Dermis blood vessel endothelial cell (primary cell): ENCODE results near the gene HOXB4. TPM values are rescaled to one million over a fixed set of nuclear protein-coding genes. Genes with fewer than 3 reads are reported as not detected.
A peak's percentile ranks its signal among the peaks of the same experiment; 100 is the strongest.

Experiments
- DNase-seq: peaks from one replicate; pipeline ENCODE4 v3.0.0; 2010
- total RNA-seq: library from RNA; depleted of rRNA; stranded (reverse); fragments of >200 nt; gene quantifications from 2 replicates; pipeline ENCODE4 v1.2.3, GENCODE V29; 2014

HOXB4 gene
- total RNA-seq, 1 donor from 2014 or later, result 3.2 TPM

DNA sequence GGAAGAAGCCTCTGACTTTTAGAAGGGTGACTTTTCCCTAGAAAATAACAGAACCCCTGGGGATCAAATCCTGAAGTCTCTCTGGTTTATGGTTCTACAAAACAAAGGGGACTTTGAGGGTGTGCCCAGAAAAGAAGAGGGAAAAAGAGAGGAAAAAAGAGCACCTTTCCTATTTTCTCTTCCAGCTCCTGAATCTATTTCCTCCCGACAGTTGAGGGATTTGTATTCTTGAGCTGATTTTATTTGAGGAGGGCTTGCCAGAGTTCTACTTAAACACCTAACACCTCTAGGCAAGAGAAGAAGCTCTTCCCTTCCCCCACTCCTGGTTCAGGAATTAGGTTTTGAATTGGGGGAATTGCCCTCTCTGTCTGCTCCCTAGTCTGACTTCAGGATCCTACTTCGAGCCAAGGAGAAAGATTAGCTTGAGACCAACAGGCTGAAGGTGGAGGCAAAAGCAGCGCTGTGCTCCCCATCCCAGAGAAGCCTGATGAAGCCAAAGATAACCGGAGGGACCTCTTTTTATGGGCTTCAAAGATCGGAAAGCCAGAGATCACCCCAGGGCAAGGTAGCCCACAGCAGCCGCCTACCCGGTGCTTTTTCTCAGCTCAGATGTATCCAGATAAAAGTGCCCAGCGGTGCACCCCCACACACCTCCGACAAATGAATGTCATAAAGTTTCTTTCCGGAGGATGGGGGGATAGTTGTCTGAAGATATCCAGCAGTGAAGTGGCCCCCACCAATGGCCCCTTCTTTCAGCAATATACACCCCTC, 11.1 kb upstream of the HOXB4 start:
- no peak for DNase-seq

DNA sequence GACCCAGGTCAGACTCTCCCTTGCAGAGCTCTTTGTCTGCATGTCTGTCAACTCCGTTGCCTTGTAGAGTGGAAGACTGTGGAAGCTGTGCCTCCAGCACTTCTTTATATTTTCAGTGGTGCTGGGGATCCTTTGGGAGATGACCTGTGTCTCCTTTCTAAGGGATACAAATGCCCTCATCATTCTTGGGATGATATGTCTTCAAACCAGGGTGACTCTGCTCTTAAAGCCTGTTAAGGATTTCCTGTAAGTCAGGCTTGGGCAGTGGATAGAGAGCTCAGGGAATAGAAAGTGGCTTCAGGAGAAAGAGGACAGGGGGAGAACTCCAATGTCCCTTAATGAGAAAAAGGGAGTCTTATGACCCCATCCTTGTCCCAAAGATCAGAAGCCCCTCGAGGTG, 10.4 kb upstream of the HOXB4 start:
- DNase-seq, result peak; percentile 30

DNA sequence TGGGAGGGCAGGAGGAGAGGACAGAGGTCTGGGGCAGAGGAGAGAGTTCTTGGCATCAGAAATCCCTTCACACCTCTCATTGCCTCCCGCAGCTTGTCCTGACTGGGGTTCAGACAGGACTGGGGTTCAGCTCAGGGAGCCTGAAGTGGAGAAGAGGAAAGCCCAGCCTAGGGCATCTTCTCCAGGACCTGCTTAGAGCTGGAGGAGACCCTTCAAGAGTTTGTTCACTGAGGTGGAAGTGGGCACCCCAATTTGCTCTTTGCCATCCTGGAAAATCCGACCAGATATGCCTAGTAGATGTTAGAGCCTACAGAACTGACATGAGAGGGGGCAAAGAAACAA, 9.9 kb upstream of the HOXB4 start:
- no peak for DNase-seq

DNA sequence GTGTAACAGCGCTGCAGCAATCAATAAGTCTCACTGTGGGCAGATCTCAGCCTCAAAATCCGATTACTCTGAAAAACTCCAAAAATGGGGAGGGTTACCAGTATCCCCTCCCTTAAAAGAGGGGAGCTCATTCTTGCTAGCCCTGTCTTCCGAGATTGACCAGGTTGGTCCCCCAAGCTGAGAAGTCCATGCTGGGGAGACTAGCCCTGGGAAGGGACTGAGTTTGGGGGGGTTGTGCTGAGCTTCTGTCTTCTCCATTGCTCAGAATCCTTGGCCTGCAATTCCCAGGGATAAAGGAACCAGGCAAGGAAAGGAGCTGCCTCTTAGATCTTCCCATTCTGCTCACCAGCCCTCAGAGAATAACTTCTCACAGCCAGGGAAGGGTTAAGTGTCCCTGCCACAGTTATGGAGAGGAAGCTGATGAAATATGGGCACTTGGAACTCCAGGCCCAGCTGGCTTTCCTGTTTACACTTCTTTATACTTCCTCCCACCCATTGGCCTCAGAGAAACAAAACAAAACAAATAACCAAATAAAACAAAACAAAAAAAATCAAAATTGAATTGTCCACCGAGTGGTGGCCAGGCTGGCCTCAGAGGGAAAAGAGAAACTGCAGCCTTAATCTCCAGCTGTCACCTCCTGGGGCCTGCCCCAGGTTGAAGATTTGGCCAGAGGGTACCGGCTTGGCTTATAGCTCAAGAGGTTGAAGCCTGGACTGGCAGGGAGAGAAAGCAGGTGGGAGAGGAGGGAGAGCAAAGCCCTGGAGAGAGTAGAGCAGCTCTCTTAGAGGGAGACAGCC, 9.3 kb upstream of the HOXB4 start:
- peak; percentile 59 for DNase-seq

DNA sequence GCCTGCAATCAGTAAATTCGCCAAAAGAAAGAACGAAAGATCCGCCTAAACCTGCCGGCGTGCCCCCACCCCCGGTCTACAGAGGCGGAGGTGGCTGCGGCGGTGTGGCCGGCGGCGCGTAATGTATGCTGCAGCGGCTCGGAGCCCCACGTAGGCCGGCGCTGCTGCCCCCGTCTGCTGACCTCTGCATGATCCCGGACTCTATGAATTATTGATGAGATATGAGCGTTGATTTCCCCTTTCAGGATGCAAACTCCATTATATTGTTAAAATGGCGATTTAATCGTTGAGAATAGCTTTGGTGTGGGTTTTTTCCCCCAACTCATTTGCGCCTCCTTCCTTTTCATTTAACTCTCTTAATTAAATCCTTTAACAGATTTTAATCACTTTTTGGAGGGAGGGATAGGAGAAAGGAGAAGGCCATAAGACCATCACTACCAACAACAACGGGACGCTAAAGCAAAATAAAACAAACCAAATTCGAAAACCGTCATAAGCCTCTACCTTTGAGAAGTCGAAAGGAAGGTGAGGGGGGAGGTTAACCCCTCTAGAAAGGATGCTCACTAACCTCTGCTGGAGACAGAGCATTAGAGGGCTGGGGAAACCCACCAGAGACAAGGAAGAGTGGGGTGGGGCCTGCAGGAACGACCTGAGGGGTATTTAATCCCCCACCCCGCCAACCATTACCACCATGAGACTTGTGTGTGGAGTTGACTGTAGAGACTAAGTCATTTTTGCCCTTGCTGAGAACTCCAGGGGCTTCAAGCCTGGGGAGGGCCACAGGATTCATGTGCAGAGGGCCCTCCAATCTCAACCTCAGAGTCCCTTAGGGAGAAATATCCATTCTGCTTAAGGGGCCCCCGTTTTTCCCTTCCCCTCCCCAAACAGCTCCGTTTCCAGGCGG, 8.5 kb upstream of the HOXB4 start:
- peak; percentile 56 for DNase-seq

DNA sequence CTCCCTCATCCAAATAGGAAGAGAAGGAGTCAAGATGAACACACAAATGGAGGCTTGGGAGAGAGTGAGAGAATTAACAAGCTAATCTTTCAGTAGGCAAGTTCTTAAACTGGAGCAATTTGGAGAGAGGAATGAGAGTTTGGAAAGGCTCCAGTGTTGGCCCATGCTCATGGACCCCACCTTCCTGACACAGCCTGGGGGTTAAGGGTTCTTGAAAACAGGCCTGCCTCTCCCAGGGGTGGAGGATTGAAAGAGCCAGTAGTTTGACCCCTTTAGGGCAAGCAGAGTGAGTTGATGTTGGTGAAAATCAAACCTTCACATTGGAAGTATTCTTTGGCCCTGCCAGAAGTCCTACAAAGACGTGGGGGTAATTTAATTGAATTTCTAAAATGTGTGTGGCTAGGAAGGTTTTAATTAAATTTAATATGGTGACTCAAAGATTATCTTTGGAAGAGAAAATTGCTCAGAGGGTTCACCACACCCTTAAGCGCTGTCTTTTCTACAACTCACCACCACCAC, 6.1 kb upstream of the HOXB4 start:
- DNase-seq, result no peak

DNA sequence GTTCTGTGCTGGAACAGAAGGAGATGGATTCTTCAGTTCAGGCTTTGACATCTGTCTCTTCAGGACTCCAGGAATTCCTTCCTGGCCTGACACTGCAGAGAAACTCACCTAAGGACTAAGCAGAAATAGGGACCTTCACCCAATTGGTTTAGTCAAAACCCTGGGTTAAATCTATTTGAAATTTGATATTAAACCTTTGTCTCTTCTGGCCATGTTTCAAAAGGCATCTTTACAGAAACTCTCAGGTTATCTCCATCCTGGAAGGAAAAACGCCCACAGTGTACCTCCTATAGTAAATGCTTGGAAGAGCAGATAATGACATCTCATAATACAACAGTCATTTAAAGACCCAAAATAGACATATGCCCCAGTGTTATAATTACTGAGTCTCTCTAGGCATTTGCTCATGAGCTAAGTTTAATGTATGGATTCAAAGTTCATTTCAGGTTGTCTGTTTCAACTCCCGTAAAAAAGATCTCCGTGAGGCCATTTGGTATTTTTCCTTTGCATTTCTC, 5.6 kb upstream of the HOXB4 start:
- no peak for DNase-seq

- no peak for DNase-seq
Observed at GRCh38 chr17:48582750-48583069, 4.6 kb upstream of the HOXB4 start.

GRCh38 chr17:48579760-48580554, 1.8 kb upstream of the HOXB4 start:
- DNase-seq, result no peak

- no peak for DNase-seq
Observed at GRCh38 chr17:48579471-48579759, 1.3 kb upstream of the HOXB4 start.

DNA sequence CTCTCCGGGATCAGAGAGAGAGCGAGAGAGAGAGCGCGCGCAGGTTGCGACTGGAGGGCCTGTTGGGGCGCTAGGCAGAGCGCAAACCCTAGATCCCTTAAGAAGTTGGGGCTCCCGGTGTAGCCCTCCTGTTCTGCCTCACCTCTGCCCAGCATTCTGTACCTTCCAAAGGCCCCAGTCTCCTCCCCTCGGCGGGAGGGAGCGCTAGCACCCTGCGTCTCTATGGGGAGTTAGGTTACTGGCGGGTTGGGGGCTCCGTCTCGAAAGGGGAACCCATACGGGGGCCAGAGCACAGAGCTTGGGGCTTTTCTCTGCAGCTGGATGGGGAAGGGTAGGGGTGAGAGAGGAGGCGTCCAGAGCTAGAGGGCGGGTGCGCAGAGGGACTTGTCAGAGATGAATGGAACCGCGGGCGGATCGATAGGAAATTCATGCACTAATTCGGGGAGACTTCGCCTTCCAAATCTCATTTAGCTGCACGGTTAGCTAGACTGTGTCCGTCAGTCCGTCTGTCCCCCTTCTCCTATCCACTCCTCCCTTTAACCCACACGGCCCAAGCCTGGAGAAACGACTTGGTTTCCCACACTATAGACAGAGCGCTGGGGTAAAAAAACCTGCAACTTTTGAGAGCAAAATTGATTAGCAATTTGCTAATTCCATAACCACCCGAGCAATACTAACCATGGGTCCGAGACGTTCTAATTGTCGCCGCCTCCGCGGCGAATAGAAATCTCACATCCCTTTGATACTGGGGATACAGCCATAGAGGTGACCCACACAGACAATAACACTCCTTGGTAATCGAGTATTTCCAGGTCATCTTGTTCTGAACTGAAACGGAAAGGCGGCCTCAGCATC, 693 bp upstream of the HOXB4 start:
- peak; percentile 73 for DNase-seq

DNA sequence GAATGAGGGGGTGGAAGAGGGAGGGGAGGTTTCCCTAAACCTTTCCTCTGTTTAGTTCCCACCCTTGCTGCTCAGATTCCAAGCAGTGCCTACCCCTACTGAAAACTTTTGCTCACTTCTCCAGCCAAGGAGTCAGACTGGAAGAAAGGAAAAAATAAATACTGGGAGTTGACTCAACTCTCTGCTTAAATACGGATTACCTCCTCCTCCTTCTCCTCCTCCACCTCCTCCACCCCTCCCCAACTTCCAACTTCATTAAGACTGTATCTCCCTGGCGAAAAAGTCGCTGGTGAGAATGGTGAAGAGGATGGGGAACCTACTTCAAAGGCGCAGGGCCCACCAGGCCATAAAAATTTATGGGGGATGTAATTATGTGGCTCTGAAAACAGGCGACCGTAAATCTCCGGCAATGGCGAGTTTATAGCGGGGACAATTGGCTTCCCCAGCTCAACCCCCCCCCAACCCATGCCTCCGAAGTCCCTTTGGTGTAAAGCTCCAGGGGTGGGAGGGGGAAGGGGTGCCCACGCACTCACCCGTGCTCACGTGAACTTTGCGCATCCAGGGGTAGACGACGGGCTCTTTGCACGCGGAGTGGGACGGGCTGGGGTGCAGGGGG, 712 bp downstream of the HOXB4 start:
- DNase-seq, result no peak

DNA sequence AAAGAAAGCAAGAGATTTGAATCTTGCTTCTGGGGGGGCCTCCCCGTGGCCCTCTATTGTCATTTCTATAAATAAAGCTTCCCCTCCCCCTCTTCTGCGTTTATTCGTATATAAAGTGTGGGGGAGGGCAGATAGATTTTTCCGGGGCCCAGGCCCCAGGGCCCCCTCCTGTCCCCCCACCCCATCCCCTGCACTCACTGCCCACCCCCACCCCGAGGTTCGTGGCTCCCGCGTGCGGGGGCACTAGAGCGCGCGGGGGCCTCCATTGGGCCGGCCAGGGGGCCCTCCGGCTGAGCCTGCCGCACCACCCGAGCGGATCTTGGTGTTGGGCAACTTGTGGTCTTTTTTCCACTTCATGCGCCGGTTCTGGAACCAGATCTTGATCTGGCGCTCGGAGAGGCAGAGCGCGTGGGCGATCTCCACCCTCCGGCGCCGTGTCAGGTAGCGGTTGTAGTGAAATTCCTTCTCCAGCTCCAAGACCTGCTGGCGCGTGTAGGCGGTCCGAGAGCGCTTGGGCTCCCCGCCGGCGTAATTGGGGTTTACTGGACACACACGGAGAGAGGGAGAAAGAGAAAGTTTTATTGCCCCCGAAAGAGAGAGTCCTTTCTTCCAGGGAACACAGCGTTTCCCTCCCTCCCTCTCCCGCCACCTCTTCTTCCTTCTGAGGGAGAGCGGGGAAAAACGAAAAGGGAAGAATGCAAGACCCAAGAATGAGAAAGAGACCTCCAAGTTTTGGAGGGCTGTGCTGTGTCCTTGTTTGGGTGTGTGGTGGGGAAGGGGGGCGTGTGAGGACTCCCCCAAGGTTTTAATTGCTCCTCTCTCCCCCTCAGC, 1.5 kb downstream of the HOXB4 start:
- peak; percentile 55 for DNase-seq

DNA sequence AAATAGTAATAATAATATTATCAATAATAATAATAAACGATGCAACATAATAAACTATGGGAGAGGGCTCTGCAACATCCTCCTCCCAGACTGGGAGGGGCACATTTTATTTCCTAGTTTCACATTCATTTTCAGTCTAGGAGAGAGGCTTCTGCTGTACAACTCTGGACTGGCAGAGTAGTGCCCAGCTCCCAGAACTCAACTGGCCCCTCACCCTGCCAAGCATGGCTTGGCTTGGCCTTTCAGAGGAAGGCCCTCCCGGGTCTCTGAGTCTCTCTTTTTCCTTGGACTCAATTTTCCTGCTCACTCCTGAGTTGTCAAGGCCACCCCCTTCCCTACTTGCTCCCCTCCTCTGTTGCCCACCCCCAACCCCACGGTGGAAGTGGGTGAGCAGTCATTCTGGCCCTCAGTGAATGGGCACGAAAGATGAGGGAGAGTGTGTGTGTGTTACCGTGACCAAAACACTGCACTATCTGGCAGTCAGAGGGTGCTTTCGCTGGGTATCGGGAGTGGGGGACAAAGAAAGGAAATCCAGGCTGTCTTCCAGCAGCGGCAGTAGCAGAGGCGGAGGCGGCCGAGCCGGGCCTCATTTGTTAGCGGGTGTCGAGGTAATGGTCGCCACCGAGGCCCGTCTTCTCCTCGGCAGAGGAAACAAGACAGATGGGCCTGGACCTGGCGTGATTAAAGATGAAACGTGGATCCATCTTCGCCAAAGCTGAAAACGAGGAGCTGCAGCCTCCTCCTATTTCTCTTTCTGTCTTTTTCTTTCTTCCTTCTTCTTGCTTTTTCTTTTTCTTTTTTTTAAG, 2.3 kb downstream of the HOXB4 start:
- peak; percentile 41 for DNase-seq

- DNase-seq, result no peak
Observed at GRCh38 chr17:48575066-48575582, 3.0 kb downstream of the HOXB4 start.

GRCh38 chr17:48574505-48575065, 3.6 kb downstream of the HOXB4 start:
- no peak for DNase-seq

GRCh38 chr17:48571826-48572417, 6.2 kb downstream of the HOXB4 start:
- DNase-seq, result no peak
